Breast epithelium (tissue), 3 donors: ENCODE measurements around the gene C9orf152.

Experiments used
- CTCF ChIP-seq, 3 donors: fragments of 450-650 bp; IDR thresholded peaks; one replicate each; pipeline ENCODE4 v1.5.1; 2016 to 2017; ENCODE audit warnings: antibody characterized with exemption in 3 of 3, mild to moderate bottlenecking in 3 of 3, moderate library complexity in 3 of 3
- POLR2A ChIP-seq: fragments of 450-650 bp; IDR thresholded peaks from one replicate; pipeline ENCODE4 v1.6.1; 2016; ENCODE audit warnings: antibody characterized with exemption, mild to moderate bottlenecking, moderate library complexity
- POLR2AphosphoS5 ChIP-seq, 3 donors: sonication (generic); formaldehyde crosslinking; IDR thresholded peaks; one replicate each; pipeline ENCODE4 v1.6.1; 2017; ENCODE audit warnings: antibody characterized with exemption in 3 of 3

GRCh38 chr9:110228321-110228720, 20.4 kb upstream of the C9orf152 start:
- TF ChIP-seq CTCF (IDR thresholded peaks at IDR 0.05): no peak
- TF ChIP-seq POLR2A: no peak
- TF ChIP-seq POLR2AphosphoS5 (IDR thresholded peaks at IDR 0.05): no peak
